Effector memory CD4-positive, alpha-beta T cell (primary cell): ENCODE results near the gene SMOC1.

ENCODE experiments used
- DNase-seq, 3 donors: peaks; one replicate each; pipeline ENCODE4 v3.0.0-alpha.2; 2020
- H3K27ac ChIP-seq: 2 replicates; pipeline ENCODE4 v1.7.0; 2013; ENCODE audit warnings: mild to moderate bottlenecking, low read length, moderate library complexity; ENCODE audit not compliant: insufficient read depth, poor library complexity, severe bottlenecking
- H3K27me3 ChIP-seq: replicated peaks from 2 replicates; pipeline ENCODE4 v1.7.0; 2013; ENCODE audit warnings: mild to moderate bottlenecking, low read length; ENCODE audit not compliant: insufficient read depth, control insufficient read depth, poor library complexity, severe bottlenecking
- H3K36me3 ChIP-seq: 2 replicates; pipeline ENCODE4 v1.7.0; 2013; ENCODE audit warnings: mild to moderate bottlenecking, low read length, moderate library complexity; ENCODE audit not compliant: control insufficient read depth, insufficient read depth
- H3K4me1 ChIP-seq: 2 replicates; pipeline ENCODE4 v1.7.0; 2013; ENCODE audit warnings: low read length, mild to moderate bottlenecking; ENCODE audit not compliant: control insufficient read depth, insufficient read depth, poor library complexity, severe bottlenecking
- H3K4me3 ChIP-seq: 2 replicates; pipeline ENCODE4 v1.7.0; 2013; ENCODE audit warnings: low read length, low read depth, mild to moderate bottlenecking; ENCODE audit not compliant: insufficient read depth, poor library complexity, severe bottlenecking
- H3K9me3 ChIP-seq: 2 replicates; pipeline ENCODE4 v1.7.0; 2013; ENCODE audit warnings: mild to moderate bottlenecking, low read length, moderate library complexity; ENCODE audit not compliant: control insufficient read depth

The SMOC1 gene

DNA sequence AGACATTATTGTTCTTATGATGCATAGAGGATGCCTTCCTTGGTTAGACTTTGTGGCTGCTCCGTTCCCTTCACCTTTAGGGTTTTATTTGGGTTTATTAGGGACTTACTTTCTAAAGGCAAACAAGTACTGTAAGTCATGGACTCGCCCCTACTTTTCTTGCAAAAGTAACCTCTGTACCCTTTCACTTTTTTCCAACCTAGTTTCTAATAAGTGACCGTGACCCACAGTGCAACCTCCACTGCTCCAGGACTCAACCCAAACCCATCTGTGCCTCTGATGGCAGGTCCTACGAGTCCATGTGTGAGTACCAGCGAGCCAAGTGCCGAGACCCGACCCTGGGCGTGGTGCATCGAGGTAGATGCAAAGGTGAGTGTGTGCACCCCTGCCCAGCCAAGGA, 72.7 kb downstream of the SMOC1 start:
- no peaks in the 10 kb centered on the region for H3K36me3 ChIP-seq
- H3K4me1 ChIP-seq, result no peaks in the 10 kb centered on the region
- DNase-seq, result no peak
- no peak overlapping the region for H3K4me3 ChIP-seq
- no peaks in the 10 kb centered on the region for H3K27me3 ChIP-seq
- H3K9me3 ChIP-seq, result no peaks in the 10 kb centered on the region
- no peak overlapping the region for H3K27ac ChIP-seq

DNA sequence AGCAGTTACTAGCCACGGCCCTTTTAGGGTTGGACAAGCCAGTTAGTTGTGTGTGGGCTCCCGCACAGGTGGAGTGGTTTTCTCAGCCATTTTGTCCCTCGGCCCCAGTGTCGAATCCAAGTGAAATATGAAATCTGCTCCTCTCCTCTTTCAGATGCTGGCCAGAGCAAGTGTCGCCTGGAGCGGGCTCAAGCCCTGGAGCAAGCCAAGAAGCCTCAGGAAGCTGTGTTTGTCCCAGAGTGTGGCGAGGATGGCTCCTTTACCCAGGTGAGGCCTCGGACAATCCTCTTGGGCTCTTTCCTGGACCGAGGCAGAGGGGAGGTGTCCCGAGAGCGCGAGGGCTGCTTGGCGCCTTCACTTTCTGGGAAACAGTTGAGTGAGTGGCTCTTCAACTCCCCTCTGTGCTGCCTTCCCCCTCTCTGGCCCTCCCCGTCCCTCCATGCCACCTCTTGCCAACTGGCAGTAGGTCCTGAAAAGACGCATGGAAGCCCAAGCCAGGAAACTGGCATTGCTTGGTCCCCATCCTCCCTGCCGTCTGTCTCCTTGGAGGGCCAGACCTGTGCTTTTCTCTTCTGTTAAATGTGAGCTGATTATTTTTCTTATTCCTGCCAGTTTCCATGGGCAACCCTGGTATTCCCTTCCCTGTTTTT, 74.2 kb downstream of the SMOC1 start:
- Histone ChIP-seq H3K4me3 (no peak overlapping the region), H3K9me3 (no peaks in the 10 kb centered on the region), H3K4me1 (no peaks in the 10 kb centered on the region), H3K27ac (no peak overlapping the region), H3K36me3 (no peaks in the 10 kb centered on the region), H3K27me3 (no peaks in the 10 kb centered on the region)
- no peak for DNase-seq

DNA sequence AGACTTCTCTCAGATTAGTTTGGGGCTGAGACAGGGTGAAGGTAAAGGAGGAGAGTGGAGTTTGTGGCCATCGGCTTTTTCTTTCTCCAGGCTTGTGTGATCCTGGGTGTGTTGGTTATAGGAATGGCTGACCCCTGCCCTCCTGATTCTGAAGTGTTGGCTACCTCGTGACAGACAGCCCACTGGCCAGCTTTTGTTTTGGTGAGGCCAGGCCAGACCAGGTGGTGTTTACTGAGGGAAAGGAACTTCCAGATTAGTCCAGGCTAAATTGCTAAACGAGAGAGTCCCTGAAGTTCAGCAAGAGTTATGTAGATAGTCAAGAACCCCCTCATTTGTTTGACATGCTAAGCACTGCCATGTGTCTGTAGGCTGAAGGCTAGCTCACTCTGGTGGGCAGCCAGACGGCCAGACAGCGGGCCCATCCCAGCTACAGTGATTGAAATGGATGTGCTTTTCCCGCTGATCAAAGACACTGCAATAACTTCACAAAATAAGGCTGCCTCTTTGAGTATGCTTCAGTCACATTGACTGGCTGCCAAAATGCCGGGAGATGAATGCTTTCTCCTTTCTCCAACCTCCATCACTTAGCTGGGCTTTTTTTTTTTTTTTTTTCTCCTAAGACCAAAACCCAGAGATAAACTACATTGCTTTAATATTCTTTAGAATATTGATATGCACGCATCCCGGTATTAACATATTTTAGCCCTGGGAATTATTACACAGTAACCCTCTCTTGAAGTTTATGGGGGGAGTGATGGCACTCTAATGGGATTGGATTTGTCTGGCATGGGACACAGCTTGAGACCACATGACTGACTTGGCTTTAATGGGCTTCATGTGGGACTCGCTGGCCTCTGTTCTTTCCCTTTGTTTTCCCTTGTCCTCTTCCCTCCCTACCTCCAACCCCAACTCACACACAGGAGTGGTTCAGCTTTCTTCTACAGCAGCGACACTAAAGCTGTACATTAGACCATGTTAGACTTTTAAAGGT, 76.9 kb downstream of the SMOC1 start:
- Histone ChIP-seq H3K36me3 (no peaks in the 10 kb centered on the region), H3K27me3 (no peaks in the 10 kb centered on the region), H3K4me1 (no peaks in the 10 kb centered on the region), H3K9me3 (no peaks in the 10 kb centered on the region), H3K27ac (no peak overlapping the region), H3K4me3 (no peak overlapping the region)
- no peak for DNase-seq

DNA sequence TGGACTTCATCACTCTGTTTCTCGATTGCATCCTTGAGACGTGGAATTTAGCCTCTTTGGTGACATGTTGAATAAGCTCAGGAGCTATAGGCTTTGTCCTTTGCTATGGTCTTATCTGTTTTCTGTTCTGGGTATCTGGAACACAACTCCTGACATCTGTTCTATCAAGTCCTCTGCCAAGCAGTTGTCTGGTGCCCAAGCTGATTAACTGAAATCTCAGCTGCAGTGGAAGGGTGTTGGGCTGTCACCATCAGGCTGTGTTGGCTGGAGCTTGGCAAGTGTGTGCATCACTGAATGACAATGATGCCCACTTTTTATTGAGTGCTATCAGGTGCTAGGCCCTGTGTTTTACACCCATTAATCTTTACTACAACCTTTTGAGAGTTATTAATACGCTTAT, 77.8 kb downstream of the SMOC1 start:
- no peak overlapping the region for H3K4me3 ChIP-seq
- H3K4me1 ChIP-seq, result no peaks in the 10 kb centered on the region
- DNase-seq, result no peak
- no peaks in the 10 kb centered on the region for H3K36me3 ChIP-seq
- H3K27me3 ChIP-seq, result no peaks in the 10 kb centered on the region
- H3K27ac ChIP-seq, result no peak overlapping the region
- no peaks in the 10 kb centered on the region for H3K9me3 ChIP-seq

DNA sequence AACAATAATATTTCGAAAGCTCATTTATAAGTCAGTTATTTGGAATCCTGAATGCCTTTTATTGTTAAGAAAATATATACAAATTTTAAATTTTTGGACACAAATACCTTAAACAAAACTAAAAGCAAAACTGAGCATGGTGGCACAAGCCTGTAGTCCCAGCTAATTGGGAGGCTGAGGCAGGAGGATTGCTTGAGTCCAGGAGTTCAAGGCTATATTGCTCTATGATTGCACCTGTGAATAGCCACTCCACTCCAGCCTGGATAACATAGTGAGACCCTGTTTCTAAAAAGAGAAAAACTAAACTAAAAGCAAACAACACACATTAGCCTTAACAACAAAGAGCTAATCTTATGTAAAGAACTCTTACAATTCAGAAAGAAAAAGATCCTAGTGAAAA, 78.8 kb downstream of the SMOC1 start:
- Histone ChIP-seq H3K36me3 (no peaks in the 10 kb centered on the region), H3K4me1 (no peaks in the 10 kb centered on the region), H3K27me3 (no peaks in the 10 kb centered on the region), H3K9me3 (no peaks in the 10 kb centered on the region), H3K27ac (no peak overlapping the region), H3K4me3 (no peak overlapping the region)
- DNase-seq, result no peak

DNA sequence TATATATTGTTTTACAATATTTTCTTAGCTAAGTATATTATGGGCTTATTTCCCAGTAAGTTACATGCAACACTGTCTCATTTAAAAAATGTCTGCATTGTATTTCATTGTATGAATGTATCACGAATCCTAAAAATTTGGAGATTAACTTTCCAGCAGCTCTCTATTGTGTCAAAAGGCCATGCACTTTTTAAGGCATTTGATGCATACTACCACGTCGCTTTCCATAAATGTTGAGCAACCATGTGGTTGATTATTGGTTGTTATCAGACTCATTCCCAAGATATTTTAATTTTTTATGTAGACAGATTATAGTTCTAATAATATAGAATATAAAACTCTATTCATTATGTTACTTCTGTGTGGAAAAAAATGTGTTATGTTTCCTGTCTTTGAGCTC, 79.9 kb downstream of the SMOC1 start:
- Histone ChIP-seq H3K27me3 (no peaks in the 10 kb centered on the region), H3K9me3 (no peaks in the 10 kb centered on the region), H3K36me3 (no peaks in the 10 kb centered on the region), H3K4me1 (no peaks in the 10 kb centered on the region), H3K4me3 (no peak overlapping the region), H3K27ac (no peak overlapping the region)
- DNase-seq, result no peak

DNA sequence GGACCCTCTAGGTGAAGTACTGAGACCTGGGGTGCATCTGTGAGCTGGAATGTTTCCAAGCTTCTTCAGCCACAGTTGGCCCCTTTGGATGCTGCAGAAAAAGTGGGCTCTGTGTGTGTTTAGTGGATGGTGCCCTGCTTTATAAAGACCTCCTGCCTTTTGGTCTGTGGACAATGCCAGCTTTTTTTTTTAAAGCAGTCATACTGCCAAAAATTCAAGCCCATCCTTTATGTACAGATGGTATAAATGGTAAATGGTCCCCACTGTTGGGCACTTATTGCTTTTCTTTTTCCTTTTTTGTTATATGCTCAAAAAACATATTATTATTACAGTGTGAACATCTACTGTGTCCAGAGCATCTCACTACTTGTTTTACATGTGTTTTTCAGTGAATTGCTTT, 81.1 kb downstream of the SMOC1 start:
- H3K4me1 ChIP-seq, result no peaks in the 10 kb centered on the region
- no peak overlapping the region for H3K27ac ChIP-seq
- no peaks in the 10 kb centered on the region for H3K36me3 ChIP-seq
- no peak for DNase-seq
- no peaks in the 10 kb centered on the region for H3K27me3 ChIP-seq
- H3K9me3 ChIP-seq, result no peaks in the 10 kb centered on the region
- H3K4me3 ChIP-seq, result no peak overlapping the region

DNA sequence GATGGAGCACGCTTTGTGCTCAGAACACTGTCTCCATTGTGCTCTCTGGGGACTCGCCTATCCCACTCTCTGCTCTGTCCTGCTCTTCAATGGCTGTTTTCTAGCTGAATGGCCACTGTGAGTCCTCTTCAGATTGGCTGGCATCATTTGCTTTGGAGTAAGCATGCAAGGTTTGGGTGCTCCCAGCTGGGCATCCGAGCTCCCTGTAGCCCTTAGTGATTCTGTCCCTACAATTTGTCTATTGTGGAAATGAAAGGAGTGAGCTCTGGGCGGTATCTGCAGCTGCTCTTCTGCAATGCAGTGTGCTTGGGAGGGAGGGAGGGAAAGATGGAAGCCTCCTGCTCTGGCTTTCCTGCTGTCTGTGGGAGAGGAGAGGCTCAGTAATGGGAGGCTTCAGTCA, 84.8 kb downstream of the SMOC1 start:
- Histone ChIP-seq H3K4me3 (no peak overlapping the region), H3K36me3 (no peaks in the 10 kb centered on the region), H3K27ac (no peak overlapping the region), H3K9me3 (no peaks in the 10 kb centered on the region), H3K27me3 (no peaks in the 10 kb centered on the region), H3K4me1 (no peaks in the 10 kb centered on the region)
- no peak for DNase-seq

DNA sequence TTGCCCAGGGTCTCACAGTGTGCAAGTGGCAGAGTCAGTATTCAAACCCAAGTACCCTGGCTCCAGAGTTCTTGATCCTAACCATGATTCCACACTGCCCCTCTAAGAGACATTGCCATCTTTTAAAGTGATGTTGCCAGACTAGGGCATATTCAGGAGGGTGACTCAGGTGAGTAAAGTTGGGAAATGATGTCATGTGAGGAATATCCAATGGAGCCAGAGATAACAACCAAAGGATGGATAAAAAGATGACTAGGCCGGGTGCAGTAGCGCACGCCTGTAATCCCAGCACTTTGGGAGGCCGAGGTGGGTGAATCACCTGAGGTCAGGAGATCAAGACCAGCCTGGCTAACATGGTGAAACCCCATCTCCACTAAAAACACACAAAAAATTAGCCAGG, 85.6 kb downstream of the SMOC1 start:
- no peaks in the 10 kb centered on the region for H3K27me3 ChIP-seq
- DNase-seq, result no peak
- H3K4me1 ChIP-seq, result no peaks in the 10 kb centered on the region
- H3K9me3 ChIP-seq, result no peaks in the 10 kb centered on the region
- no peaks in the 10 kb centered on the region for H3K36me3 ChIP-seq
- H3K4me3 ChIP-seq, result no peak overlapping the region
- no peak overlapping the region for H3K27ac ChIP-seq

DNA sequence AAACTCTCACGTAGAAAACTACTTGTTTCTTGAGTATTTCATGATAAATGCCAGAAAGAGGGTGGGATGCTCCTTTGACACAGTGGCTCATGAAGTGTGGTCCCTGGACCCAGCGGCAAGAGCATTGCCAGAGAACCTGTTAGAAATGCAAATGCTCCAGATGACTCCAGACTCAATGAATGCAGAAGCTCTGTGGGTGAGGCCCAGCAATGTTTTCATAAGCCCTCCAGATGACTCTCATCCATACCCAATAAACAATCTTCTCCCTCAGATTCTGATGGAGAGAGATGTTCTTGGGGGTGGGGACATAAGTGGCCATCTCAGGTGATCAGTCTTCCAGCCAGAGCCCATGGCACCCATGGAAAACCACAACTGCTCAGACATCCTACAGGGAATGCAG, 88.9 kb downstream of the SMOC1 start:
- H3K36me3 ChIP-seq, result no peaks in the 10 kb centered on the region
- DNase-seq, result no peak
- H3K27me3 ChIP-seq, result no peaks in the 10 kb centered on the region
- H3K27ac ChIP-seq, result no peak overlapping the region
- no peak overlapping the region for H3K4me3 ChIP-seq
- no peaks in the 10 kb centered on the region for H3K4me1 ChIP-seq
- no peaks in the 10 kb centered on the region for H3K9me3 ChIP-seq
